GM18909 (cell line): ENCODE measurements around the gene RAD9A.

Source experiments
- ATAC-seq: cut with Tn5 transposase; IDR thresholded peaks from one replicate; pipeline ENCODE4 v1.9.1; 2021; ENCODE audit warnings: mild to moderate bottlenecking; ENCODE audit not compliant: unreplicated experiment, poor library complexity

Gene RAD9A

DNA sequence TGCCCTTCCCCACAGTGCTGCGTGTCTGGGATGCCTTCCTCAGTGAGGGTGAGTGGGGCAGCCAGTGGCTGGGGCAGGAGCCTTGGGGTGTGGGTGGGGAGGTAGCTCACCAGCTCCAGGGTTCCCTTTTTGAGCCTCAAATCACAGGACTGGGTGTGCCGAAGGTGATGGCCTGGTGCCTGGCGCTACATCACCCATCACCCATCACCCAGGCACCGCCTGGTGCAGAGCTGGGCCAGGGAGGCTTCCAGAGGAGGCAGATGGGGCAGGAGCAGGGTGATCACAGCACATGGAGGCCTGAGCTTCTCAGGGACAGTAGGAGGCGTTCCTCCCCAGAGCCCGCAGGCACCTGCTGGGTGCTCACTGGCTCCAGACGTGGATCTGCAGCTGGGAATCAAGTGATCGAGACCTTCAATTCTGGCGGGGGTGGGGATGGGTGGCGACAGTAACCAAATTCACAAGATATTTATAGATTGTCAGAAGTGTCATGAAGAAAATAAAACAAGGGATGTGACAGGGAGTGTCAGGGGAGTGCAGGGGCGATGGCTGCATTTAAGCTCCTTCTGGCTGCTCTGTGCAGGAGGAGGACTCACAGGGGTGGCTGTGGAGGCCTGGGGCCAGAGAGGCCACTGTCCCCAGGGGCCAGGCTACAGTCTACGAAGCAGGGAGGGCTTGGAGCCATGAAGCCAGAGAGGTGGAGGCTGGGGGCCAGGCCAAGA lies 15.3 kb downstream of the RAD9A start:
- ATAC-seq, result no peak

DNA sequence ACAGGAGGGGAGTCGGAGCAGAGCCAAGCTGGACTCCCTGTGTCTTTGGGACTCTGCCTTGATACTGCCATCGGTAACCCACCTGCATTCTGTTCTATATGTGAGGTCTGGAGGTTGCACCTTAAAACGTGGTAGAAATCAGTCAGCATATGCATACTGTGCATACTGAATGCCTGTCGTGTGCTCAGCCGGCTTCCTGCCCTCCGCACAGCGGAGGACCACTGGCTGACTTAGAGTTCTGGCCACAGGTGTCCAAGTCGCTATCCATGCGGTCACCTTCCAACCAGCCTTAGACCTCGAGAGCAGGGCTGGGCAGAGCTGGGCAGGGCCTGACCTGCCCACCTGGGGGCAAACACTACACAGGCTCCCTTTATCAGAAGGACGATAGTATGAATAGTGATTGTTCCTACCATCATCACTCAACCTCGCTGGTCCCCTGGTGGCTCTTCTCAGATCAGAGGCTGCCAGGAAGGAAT lies 15.9 kb downstream of the RAD9A start:
- ATAC-seq, result no peak

DNA sequence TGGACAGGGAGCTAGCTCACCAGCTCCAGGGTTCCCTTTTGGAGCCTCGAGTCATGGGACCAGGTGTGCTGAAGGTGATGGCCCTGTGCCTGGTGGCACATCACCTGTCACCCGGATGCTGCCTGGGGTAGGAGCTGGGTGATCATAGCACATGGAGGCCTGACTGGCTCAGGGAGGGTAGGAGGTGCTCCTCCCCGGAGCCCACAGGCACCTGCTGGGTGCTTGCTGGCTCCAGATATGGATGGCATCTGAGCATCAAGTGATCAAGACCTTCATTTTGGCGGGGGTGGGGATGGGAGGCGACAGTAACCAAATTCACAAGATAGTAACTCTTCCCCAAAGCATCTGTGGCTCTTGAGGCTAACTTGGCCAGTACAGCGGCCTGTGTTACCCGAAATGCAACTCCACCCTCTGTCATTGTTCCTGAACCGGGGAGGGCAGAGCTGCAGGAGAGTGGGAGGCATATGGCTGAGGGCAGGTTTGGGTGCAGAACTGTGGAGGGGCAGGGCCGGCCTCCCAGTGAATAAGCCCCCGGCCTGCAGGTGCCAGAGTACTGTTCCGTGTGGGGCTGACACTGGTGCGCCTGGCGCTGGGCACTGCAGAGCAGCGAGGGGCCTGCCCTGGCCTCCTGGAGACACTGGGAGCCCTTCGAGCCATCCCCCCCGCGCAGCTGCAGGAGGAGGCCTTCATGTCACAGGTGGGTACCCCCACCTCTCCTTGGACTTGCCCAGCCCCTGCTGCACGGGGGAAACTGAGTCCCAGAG lies 16.8 kb downstream of the RAD9A start:
- no peak for ATAC-seq

GRCh38 chr11:67409261-67409666 lies 17.5 kb downstream of the RAD9A start:
- ATAC-seq, result peak; percentile 54

DNA sequence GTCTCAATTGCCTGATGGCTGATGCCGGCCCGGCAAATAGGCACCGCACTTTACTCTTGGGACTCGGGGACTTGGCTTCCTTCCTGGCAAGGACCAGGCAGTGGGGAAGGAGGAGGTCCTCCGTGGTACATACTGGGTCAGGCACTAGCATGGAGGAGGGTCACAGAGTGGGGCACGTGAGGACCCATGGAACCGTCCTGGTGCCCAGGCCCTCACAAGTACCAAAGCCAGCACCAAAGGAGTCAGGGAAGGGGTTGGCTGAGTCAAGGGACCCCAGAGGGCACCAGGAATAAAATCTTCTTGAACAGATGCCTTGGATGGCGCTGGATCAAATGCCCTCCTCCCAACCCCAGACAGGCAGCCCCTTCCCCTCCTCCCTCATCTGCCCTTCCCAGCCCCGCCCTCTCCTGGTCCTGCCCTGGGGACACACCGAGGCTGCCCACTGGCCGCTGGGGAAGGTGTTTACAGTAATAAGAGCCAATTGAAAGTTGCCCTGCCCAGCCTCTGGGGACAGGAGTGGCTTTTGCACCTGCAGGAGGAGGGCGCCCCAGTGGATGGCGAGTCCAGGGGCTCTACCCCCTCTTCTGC lies 18.1 kb downstream of the RAD9A start:
- ATAC-seq, result no peak

- no peak for ATAC-seq
These were observed 18.6 kb downstream of the RAD9A start for GRCh38 chr11:67410369-67410831.

- no peak for ATAC-seq
These were observed 19.4 kb downstream of the RAD9A start for GRCh38 chr11:67410984-67411784.

DNA sequence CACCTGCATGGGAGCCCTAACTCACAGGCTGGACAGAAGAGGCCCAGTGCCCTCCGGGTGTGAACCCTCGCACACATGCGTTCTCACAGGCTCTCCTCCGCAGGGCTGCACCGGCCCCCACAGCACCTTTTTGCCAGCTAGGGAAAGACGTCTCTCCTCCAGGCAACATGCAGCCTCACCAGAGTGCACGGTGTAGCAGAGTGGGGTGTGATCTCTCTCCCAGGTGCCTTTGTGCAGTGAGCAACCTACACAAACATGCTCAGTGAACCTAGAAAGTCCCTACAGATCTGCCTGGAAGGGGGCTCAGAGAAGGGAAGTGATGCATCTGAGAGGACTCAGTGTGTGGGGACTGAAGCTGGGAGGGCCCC lies 20.0 kb downstream of the RAD9A start:
- ATAC-seq, result no peak

GRCh38 chr11:67412495-67413179 lies 20.9 kb downstream of the RAD9A start:
- ATAC-seq, result no peak

- ATAC-seq, result no peak
These were observed 21.6 kb downstream of the RAD9A start for GRCh38 chr11:67413266-67413849.

- ATAC-seq, result no peak
These were observed 23.9 kb downstream of the RAD9A start, which contains the start of gene CARNS1 for GRCh38 chr11:67415501-67416304. Gene CARNS1 (plus strand): TSS chr11:67415678. CDS start chr11:67416200, 522 bp downstream.

DNA sequence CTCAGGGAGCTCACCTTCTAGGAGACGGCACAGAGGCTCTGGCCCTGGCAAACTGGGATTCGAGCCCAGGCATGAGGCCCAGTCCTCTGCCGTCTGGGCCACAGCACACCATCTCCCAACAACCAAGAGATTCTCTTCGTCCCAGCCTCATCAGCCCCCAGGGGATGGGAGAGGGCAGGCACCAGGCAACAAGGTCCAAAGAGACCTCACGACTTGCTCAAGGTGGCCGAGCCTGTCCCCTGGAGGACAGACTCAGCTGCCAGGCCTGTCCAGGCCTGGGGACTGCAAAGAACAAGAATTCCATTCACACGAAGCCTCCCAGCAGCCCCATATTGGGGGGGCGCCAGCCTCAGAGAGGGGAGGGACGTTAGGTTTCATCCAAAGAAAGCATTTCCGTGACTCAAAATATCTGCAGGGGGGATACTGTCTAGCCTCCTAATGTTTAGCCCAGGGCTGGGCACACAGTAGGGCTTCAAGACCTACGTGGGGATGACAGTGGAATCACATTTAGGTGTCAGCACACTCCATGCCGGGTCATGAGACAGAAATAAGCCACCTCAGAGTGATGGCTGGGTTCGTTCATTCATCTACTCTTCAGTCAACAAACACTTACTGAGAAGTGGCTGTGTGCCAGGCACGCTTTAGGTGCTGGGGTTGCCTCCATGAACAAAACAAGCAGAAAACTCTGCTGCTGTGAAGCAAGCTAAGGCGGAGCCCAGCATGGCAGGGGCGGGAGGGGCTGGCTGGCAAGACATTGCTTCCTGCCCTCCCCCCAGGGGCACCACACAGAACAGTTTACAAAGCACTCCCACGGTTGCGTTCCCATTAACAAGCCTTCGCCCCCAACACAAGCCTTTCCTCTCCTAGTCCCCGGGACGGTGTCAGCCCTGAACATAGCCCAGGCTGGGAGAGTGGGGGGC lies 24.9 kb downstream of the RAD9A start:
- no peak for ATAC-seq

- ATAC-seq, result no peak
These were observed 25.6 kb downstream of the RAD9A start for GRCh38 chr11:67417425-67417824.

GRCh38 chr11:67418476-67419281 lies 26.9 kb downstream of the RAD9A start:
- ATAC-seq, result no peak

GRCh38 chr11:67419325-67420049 lies 27.7 kb downstream of the RAD9A start:
- no peak for ATAC-seq

GRCh38 chr11:67420147-67420645 lies 28.4 kb downstream of the RAD9A start:
- no peak for ATAC-seq
